ENCODE measurements around the gene DHX35.

Gene DHX35

DNA sequence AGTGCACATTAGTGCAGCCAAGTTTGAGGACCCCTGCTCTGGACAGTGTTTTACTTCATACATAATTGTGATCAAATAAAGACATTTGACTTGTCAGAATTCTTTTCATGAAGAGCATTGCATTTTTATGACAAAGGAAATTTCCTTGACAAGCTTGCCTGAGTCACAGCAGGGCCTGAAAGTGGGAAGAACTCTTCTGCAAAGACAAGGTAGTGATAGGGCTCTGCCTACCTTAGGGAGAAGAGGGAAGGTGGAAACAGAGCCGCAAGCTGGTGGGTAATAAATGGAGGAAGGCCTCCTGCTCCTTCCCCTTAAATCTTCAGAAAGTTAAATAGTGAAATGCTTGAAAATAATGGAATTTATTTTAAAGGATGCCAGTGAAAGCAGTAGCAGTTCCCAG is 118.2 kb downstream of the DHX35 start:
- Histone ChIP-seq H3F3A (ENCODE audit: low read depth) (no peaks in the 10 kb centered on the region), H2AFZ (ENCODE audit: low read length) (peak overlapping the region; percentile 40; the same call in 1 of the 2 replicates), H3K4me1 (ENCODE audit: insufficient read depth, low read length, poor library complexity, severe bottlenecking) (no peaks in the 10 kb centered on the region), H3K9me3 (ENCODE audit: insufficient read depth, low read depth, low read length) (no peaks in the 10 kb centered on the region), H3K9me2 (replicated peaks; ENCODE audit: low read depth, low read length) (no peaks in the 10 kb centered on the region), H3K9ac (ENCODE audit: low read depth, low read length, poor library complexity, severe bottlenecking) (no peak overlapping the region), H3K36me3 (ENCODE audit: insufficient read depth, low read length) (no peaks in the 10 kb centered on the region), H3K4me2 (ENCODE audit: low read depth, low read length, poor library complexity, severe bottlenecking) (no peak overlapping the region), H4K20me1 (ENCODE audit: insufficient read depth, low read length, poor library complexity, severe bottlenecking) (no peaks in the 10 kb centered on the region), H3K4me3 (ENCODE audit: low read length, poor library complexity, severe bottlenecking) (no peak overlapping the region), H3K27me3 (ENCODE audit: insufficient read depth, low read length, poor library complexity, severe bottlenecking) (no peaks in the 10 kb centered on the region), H3K79me2 (ENCODE audit: insufficient read depth, low read length) (no peaks in the 10 kb centered on the region)
- TF ChIP-seq, protein P1, sequence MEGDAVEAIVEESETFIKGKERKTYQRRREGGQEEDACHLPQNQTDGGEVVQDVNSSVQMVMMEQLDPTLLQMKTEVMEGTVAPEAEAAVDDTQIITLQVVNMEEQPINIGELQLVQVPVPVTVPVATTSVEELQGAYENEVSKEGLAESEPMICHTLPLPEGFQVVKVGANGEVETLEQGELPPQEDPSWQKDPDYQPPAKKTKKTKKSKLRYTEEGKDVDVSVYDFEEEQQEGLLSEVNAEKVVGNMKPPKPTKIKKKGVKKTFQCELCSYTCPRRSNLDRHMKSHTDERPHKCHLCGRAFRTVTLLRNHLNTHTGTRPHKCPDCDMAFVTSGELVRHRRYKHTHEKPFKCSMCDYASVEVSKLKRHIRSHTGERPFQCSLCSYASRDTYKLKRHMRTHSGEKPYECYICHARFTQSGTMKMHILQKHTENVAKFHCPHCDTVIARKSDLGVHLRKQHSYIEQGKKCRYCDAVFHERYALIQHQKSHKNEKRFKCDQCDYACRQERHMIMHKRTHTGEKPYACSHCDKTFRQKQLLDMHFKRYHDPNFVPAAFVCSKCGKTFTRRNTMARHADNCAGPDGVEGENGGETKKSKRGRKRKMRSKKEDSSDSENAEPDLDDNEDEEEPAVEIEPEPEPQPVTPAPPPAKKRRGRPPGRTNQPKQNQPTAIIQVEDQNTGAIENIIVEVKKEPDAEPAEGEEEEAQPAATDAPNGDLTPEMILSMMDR (conservative IDR thresholded peaks at IDR 0.05; ENCODE audit: low read length), result no peak
- no peak for TF ChIP-seq EZH2phosphoT487 (IDR thresholded peaks at IDR 0.05; ENCODE audit: borderline replicate concordance)

DNA sequence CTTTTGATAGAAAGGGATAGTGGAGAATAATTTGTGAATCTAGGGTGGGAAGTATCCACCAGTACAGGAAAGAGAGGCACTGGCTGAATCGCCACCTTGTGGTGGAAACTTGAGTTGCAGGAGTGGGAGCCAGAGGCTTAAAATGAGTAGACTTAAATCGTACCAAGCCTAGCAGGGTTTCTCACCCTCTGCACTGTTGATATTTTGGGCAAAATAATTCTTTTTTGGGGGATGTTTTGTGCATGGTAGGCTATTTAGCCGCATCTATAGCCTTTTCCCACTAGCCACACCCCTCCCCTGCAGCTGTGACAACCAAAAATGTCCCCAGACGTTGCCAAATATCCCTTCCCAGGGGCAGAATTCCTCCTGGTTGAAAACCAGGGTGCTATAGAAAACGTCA is 119.1 kb downstream of the DHX35 start:
- Histone ChIP-seq H3K36me3 (ENCODE audit: insufficient read depth, low read length) (no peaks in the 10 kb centered on the region), H3K4me1 (ENCODE audit: insufficient read depth, low read length, poor library complexity, severe bottlenecking) (no peaks in the 10 kb centered on the region), H3K9ac (ENCODE audit: low read depth, low read length, poor library complexity, severe bottlenecking) (no peak overlapping the region), H3K4me3 (ENCODE audit: low read length, poor library complexity, severe bottlenecking) (no peak overlapping the region), H3K4me2 (ENCODE audit: low read depth, low read length, poor library complexity, severe bottlenecking) (no peak overlapping the region), H3K27me3 (ENCODE audit: insufficient read depth, low read length, poor library complexity, severe bottlenecking) (no peaks in the 10 kb centered on the region), H3K9me3 (ENCODE audit: insufficient read depth, low read depth, low read length) (no peaks in the 10 kb centered on the region), H4K20me1 (ENCODE audit: insufficient read depth, low read length, poor library complexity, severe bottlenecking) (no peaks in the 10 kb centered on the region), H2AFZ (ENCODE audit: low read length) (peak overlapping the region; percentile 40), H3K9me2 (replicated peaks; ENCODE audit: low read depth, low read length) (no peaks in the 10 kb centered on the region), H3K79me2 (ENCODE audit: insufficient read depth, low read length) (no peaks in the 10 kb centered on the region), H3F3A (ENCODE audit: low read depth) (no peaks in the 10 kb centered on the region)
- no peak for TF ChIP-seq EZH2phosphoT487 (IDR thresholded peaks at IDR 0.05; ENCODE audit: borderline replicate concordance)
- TF ChIP-seq, protein P1 (conservative IDR thresholded peaks at IDR 0.05; ENCODE audit: low read length), result peak; percentile 94

DNA sequence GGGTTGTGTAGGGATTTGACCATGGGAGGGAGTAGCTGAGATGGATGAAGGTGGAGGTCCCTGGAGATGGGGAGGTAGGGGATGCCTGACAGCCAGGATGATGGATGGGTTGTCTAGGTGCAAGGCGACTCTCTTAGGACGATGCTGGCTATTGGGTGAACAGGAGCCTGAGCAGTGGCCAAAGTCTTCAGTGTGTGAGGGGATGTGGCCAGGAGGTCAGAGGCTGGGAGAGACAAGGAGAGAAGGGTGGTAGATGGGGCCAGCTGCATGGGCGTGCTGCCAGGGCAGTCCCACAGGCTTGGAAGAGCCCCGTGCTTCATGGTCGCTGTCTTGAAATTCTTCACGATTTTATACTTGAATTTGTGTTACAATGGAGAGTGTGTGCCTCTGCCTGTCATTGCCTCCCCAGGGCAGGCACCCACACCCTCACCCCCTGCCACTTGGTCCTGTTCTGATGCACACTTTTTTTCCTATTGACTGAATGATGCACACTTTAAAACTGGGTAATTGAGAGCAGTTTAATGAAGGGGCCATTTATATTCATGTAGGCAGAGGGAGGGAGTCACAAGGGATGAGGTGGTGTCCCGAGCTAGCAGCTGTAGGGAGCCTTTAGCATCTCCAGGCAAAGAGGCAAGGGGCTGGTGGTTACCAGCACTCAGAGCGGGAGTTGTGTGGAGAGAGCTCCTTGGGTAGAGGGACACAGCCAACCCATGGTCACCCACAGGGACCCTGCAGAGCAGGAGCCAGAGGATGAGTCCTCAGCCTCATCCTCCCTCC is 120.7 kb downstream of the DHX35 start:
- no peaks in the 10 kb centered on the region for H3K9me2 ChIP-seq (replicated peaks; ENCODE audit: low read depth, low read length)
- H2AFZ ChIP-seq (ENCODE audit: low read length), result no peak overlapping the region
- no peaks in the 10 kb centered on the region for H3F3A ChIP-seq (ENCODE audit: low read depth)
- H3K79me2 ChIP-seq (ENCODE audit: insufficient read depth, low read length), result no peaks in the 10 kb centered on the region
- H4K20me1 ChIP-seq (ENCODE audit: insufficient read depth, low read length, poor library complexity, severe bottlenecking), result no peaks in the 10 kb centered on the region
- H3K9me3 ChIP-seq (ENCODE audit: insufficient read depth, low read depth, low read length), result no peaks in the 10 kb centered on the region
- no peak overlapping the region for H3K9ac ChIP-seq (ENCODE audit: low read depth, low read length, poor library complexity, severe bottlenecking)
- no peak overlapping the region for H3K4me2 ChIP-seq (ENCODE audit: low read depth, low read length, poor library complexity, severe bottlenecking)
- TF ChIP-seq EZH2phosphoT487 (IDR thresholded peaks at IDR 0.05; ENCODE audit: borderline replicate concordance), result no peak
- TF ChIP-seq, protein P1 (conservative IDR thresholded peaks at IDR 0.05; ENCODE audit: low read length), result no peak
- no peaks in the 10 kb centered on the region for H3K4me1 ChIP-seq (ENCODE audit: insufficient read depth, low read length, poor library complexity, severe bottlenecking)
- H3K36me3 ChIP-seq (ENCODE audit: insufficient read depth, low read length), result no peaks in the 10 kb centered on the region
- H3K4me3 ChIP-seq (ENCODE audit: low read length, poor library complexity, severe bottlenecking), result no peak overlapping the region
- H3K27me3 ChIP-seq (ENCODE audit: insufficient read depth, low read length, poor library complexity, severe bottlenecking), result no peaks in the 10 kb centered on the region

Measured in Loucy (cell line).